GM20431 (cell line): ENCODE measurements around the gene B9D2.
"Not testable (repeated sequence)": the region's sequence is repeated elsewhere in the genome, so short reads cannot be mapped to it uniquely, and the experiment has no call there.

Experiments
- in situ Hi-C: fragments of 300-500 bp; cut with MseI, MboI; formaldehyde crosslinking; loops from one replicate; pipeline ENCODE4 v1.15.0; 2020; ENCODE audit warnings: low sequenced_read_pairs; ENCODE audit not compliant: unreplicated experiment

Gene B9D2, protein sequence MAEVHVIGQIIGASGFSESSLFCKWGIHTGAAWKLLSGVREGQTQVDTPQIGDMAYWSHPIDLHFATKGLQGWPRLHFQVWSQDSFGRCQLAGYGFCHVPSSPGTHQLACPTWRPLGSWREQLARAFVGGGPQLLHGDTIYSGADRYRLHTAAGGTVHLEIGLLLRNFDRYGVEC

GRCh38 chr19:41363753-41364523 lies at the start of gene B9D2:
B9D2 (minus strand) TSS chr19:41364149; CDS start chr19:41363519, 630 bp downstream.
- in situ Hi-C loops = no loop called here

DNA sequence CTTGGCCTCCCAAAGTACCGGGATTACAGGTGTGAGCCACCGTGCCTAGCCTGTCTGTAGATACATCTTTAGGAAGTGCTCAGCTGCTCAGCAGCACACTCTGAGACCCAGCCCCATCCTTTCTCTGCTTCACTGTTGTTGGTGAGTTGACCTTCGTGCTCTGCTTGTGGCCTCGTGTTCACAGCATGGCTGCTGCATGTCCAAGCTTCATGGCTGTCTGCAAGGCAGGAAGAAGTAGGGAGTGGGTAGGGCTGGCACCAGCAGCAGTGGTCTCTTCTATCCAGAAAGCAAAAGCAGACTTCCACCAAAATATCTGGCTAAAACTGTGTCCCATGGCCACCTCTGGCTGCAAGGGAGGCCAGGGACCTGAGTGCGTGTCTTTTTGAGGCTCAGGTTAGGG lies 49.0 kb upstream of the B9D2 start:
- in situ Hi-C loops = no loop called here

- in situ Hi-C loops = no loop called here
These were observed 48.0 kb upstream of the B9D2 start for GRCh38 chr19:41411968-41412265.

DNA sequence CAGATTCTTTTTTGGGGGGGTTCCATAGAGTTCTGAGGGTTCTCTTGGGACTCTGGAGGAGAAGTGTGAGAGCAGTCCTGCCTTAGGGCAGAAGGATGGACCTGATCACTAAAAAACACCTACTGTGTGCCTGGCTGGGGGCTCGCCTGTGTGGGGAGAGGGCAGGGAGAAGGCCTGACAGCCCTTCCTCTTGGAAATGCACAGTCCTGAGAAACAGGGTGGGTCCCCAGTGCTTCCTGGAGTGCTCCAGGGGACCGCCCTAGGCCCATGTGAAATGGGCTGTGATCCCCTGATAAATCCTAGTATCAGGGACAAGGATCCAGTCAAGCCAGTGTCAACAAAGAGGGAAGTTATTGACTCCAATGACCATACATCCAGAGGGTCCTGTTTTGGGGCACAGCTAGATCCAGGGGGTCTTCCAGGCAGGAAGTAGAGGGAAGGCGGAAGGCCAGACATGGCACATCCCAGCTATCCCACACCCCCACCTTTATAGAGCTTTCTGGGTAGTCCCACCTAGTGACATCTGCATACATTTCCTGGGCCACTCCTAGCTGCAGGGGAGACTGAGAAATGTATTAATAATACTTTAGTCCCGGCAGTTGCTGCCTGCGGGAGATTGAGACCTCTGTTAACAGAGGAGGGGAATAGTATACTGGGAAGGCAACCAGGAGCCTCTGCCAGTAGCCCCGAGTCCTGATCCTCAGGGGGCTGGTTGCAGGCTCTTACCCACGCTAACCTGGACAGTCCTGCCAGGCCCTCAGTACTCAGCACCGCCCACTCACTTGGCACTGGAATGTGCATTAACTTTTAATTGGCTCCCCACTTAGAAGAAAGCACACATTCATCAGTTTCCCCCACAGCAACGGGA lies 47.4 kb upstream of the B9D2 start:
- in situ Hi-C loops = no loop called here

GRCh38 chr19:41410336-41411054 lies 46.5 kb upstream of the B9D2 start:
- in situ Hi-C loops = no loop called here

DNA sequence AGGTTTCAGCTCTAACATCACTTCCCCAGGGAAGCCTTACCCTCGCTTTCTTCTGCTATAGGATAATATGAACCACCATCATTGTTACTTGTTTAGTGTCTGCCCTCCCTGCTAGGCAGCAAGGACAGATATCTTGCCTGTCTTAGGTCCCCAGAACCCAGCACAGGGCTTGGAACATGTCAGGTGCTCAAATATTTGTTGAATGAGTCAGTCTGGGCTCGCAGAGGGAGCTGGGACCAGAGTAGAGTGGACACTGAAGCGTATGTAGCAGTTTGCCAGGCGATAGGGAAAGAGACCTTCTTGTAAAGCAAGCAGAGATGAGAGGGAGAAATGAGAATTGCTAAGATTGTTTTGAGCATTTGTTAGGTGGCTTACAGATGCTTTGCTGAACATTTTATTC lies 45.3 kb upstream of the B9D2 start:
- in situ Hi-C loops = no loop called here

- in situ Hi-C loops = not testable (repeated sequence)
These were observed 44.9 kb upstream of the B9D2 start for GRCh38 chr19:41408846-41409245.

GRCh38 chr19:41408256-41408655 lies 44.3 kb upstream of the B9D2 start:
- in situ Hi-C loops = no loop called here

GRCh38 chr19:41407271-41407670 lies 43.3 kb upstream of the B9D2 start:
- in situ Hi-C loops = no loop called here

DNA sequence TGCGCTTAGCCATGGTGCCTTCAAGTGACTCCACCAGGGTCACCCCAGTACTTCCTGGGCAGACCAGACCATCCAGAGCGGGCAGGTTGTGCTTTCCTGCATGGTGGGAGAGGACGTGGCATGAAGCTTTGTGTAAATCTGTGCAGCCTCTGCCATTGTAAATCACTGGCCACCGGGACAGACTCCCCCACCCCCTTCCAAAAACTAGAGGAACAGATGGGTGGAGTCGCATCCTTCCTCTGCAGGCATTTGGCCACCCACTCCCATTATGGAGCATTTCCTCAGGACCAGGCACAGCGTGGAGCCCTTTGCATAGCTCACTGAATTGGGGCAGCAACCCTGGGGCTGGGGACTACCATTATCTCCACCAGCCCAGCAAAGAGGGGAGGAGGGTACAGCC lies 41.8 kb upstream of the B9D2 start:
- in situ Hi-C loops = no loop called here

GRCh38 chr19:41403181-41403970 lies 39.4 kb upstream of the B9D2 start:
- in situ Hi-C loops = no loop called here

GRCh38 chr19:41402010-41402409 lies 38.1 kb upstream of the B9D2 start:
- in situ Hi-C loops = no loop called here

DNA sequence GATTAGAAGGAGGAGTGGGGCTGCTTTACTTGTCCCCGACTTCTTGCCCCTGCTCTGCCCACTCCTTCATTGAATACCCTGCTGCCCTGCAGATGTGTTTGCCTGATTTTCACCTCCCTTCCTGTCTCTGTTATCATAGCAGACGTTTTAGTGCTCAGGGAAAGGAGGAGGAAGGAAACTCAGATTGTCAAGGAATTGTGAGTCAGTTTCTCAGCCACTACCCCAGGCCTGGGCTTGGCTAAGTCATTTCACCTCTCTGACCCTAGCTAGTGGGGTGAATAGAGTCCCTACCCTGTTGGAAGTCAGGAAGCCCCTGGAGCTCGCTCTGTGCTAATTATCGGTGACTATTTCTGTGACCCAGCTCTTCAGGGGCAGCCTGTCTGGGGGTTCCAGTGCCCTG lies 37.5 kb upstream of the B9D2 start:
- in situ Hi-C loops = no loop called here

DNA sequence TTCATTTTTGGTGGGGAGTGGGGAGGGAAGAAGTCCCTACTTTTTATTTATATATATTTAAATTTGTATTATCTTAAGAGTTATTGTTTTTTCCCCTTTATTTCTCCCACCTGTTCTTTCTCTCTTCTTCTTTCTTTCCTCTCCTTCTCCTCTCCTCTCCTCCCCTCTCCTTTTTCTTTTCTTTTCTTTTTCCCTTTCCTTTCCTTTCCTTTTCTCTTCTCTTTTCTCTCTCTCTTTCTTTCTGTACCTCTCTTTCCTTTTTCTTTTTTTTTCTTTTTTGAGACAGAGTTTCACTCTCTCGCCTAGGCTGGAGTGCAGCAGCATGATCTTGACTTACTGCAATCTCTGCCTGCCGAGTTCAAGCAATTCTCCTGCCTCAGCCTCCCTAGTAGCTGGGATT lies 35.6 kb upstream of the B9D2 start:
- in situ Hi-C loops = no loop called here

DNA sequence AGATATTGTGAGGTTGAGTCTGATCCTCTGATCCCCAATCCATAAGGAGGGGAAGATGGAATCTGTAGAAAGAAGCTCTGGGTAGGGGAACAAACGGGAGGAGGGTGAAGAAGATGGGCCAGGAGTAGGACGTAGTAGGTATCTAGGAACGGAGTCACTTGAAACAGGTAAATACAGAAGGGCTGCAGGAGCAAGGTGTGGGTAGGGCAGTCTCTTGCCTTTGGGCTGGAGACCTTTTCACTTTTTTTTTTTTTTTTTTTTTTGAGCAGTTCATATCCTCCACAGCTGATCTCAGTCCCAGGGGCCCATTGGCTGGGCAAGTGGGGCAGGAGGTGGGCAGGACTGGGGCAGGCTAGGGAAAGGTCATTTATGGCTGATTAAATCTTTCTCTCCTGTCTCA lies 35.1 kb upstream of the B9D2 start:
- in situ Hi-C loops = no loop called here

DNA sequence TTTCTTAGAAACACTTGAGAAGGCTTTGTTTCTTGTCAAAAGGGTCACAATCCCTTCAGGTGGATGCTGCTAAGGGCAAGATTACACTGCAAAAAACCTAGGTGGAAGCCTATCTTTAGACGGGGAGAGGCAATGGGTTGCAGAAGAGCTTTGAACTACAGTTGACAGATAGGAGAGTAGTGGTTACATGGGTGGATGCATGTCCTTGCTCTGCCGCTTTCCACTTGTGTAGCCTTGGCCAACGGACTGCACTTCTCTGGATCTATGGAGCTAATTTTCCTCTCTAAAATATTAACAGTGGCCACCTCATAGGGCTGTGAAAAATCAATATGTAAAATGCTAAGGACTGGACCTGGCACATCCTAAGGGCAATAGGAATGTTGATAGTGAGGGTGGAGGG lies 34.6 kb upstream of the B9D2 start:
- in situ Hi-C loops = no loop called here

DNA sequence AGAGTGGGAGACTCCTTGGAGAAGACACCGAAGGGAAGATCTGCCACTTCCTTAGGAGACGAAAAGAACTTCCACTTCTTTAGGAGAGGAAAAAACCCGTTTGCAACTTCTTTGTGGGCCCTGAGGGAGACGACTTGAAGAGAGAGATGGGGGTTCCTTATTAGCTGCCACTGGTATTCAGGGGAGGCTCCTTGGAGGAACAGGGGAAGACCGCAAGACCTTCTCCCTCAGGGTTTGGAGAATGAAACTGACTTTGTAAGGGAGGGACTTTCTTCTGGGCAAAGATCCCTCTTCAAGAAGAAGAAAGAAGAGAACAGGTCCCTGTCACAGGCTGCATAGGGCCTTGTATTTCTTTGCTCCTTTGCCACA lies 34.1 kb upstream of the B9D2 start:
- in situ Hi-C loops = no loop called here

DNA sequence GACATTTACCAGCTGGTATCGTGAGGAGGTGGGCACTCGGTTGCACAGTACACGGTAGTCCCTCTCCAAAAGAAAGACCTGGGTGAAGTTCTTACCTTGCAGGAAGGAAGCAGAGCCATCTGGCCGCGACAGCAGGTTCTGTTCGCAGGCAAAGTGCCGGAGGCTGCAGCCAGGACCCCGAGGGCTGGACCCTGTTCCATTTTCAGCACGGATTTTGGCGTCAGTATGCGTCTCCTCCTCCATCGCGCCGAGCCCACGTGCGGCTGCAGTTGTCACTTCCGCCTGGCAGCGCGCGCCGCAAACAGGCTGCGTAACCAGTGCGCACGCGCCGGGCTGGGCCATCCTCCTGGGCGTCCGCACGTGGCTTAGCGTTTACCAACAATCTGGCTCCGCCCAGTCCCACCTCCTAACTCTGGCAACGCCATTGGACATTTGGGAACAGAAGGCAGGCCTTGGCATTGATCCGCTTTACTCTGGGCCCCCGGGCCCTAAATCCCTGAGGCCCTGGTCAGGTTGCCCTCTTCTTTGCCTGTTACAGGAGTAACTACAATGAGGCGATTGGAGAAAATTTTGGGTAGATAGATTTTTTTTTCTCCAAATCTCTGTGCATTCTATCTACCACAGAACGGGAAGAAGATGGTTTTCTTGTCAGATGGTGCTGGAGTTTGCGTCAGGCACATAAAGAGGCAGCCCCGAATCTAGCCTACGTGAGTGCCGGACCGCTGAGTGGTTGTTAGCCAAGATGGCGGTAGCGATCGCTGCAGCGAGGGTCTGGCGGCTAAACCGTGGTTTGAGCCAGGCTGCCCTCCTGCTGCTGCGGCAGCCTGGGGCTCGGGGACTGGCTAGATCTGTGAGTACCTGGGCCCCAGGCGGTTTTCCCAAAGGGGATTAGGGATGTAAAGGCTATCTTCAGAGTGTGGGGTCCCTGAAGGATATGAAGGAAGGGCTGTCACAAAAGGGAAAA lies 33.4 kb upstream of the B9D2 start, which contains the start of the genes BCKDHA and EXOSC5:
Gene BCKDHA (plus strand): TSS at position 733 of the 964 bp plus-strand sequence. CDS start 10 bp downstream, at position 743.
Gene EXOSC5 (minus strand): TSS at position 274 of the 964 bp plus-strand sequence. CDS start 31 bp downstream, at position 243.
- in situ Hi-C loops = no loop called here
